NCI-H526 treated with DMSO at 0.1 percent for 48 hours (cell line): ENCODE data around the gene TBX2.
"Not testable (repeated sequence)": the region's sequence is repeated elsewhere in the genome, so short reads cannot be mapped to it uniquely, and the experiment has no call there.

Source experiments
- DNase-seq: peaks from one replicate; lab custom pipeline; 2025; lab: John Stamatoyannopoulos, UW

The TBX2 gene

GRCh38 chr17:61431594-61432311, 32.1 kb downstream of the TBX2 start:
- DNase-seq: no peak

- DNase-seq: no peak
Measured at GRCh38 chr17:61436273-61436672, 36.6 kb downstream of the TBX2 start.

GRCh38 chr17:61436995-61437704, 37.5 kb downstream of the TBX2 start:
- no peak for DNase-seq

GRCh38 chr17:61440697-61441096, 41.1 kb downstream of the TBX2 start:
- no peak for DNase-seq

GRCh38 chr17:61441507-61441906, 41.9 kb downstream of the TBX2 start:
- DNase-seq: not testable (repeated sequence)

- no peak for DNase-seq
Measured at GRCh38 chr17:61442136-61442775, 42.6 kb downstream of the TBX2 start.

GRCh38 chr17:61442878-61443474, 43.3 kb downstream of the TBX2 start:
- no peak for DNase-seq

- DNase-seq: no peak
Measured at GRCh38 chr17:61443475-61443882, 43.8 kb downstream of the TBX2 start.

- DNase-seq: no peak
Measured at GRCh38 chr17:61444075-61444474, 44.4 kb downstream of the TBX2 start.

- no peak for DNase-seq
Measured at GRCh38 chr17:61444831-61445230, 45.2 kb downstream of the TBX2 start.

- no peak for DNase-seq
Measured at GRCh38 chr17:61447358-61447757, 47.7 kb downstream of the TBX2 start.

GRCh38 chr17:61448042-61448441, 48.4 kb downstream of the TBX2 start:
- DNase-seq: no peak

GRCh38 chr17:61449140-61449539, 49.5 kb downstream of the TBX2 start:
- DNase-seq: not testable (repeated sequence)

- DNase-seq: no peak
Measured at GRCh38 chr17:61449707-61450640, 50.3 kb downstream of the TBX2 start.

- DNase-seq: no peak
Measured at GRCh38 chr17:61450641-61451537, 51.2 kb downstream of the TBX2 start.

- no peak for DNase-seq
Measured at GRCh38 chr17:61451538-61452300, 52.1 kb downstream of the TBX2 start.

- DNase-seq: no peak
Measured at GRCh38 chr17:61452301-61453290, 53.0 kb downstream of the TBX2 start, which contains the start of gene TBX4. Gene TBX4 (plus strand): TSS chr17:61452422. CDS start chr17:61456491, 4,069 bp downstream.
